HepG2 (cell line): Measurements from ENCODE around the gene HEPN1. TPM values are rescaled to one million over a fixed set of nuclear protein-coding genes. Genes with fewer than 3 reads are reported as not detected.

Source experiments
- ADNP ChIP-seq: sonication (generic); formaldehyde crosslinking; IDR thresholded peaks from 2 replicates; pipeline ENCODE4 v1.4.0; 2020; ENCODE audit warnings: missing genetic modification reagents
- BCL6 ChIP-seq: IDR thresholded peaks from 2 replicates; pipeline ENCODE4 v1.6.1; 2016; ENCODE audit warnings: missing genetic modification reagents, missing compliant biosample characterization
- CHD4 ChIP-seq: fragments of 200-600 bp; sonication (generic); IDR thresholded peaks from 2 replicates; pipeline ENCODE4 v1.7.0; 2017; ENCODE audit warnings: mild to moderate bottlenecking, low read length, borderline replicate concordance
- ERF ChIP-seq: IDR thresholded peaks from 2 replicates; pipeline ENCODE4 v1.6.1; 2018; ENCODE audit warnings: missing biosample characterization, missing genetic modification reagents
- FIP1L1 ChIP-seq: fragments of 200-400 bp; formaldehyde crosslinking; IDR thresholded peaks from 2 replicates; pipeline ENCODE4 v1.6.1; 2018; ENCODE audit warnings: low read depth, mild to moderate bottlenecking, low read length, moderate library complexity, borderline replicate concordance; ENCODE audit not compliant: insufficient read depth
- HHEX ChIP-seq: IDR thresholded peaks from 2 replicates; pipeline ENCODE4 v1.6.1; 2016; ENCODE audit warnings: control low read depth
- HMG20A ChIP-seq: IDR thresholded peaks from 2 replicates; pipeline ENCODE4 v1.6.1; 2016; ENCODE audit warnings: borderline replicate concordance
- KLF13 ChIP-seq: sonication (generic); formaldehyde crosslinking; IDR thresholded peaks from 2 replicates; pipeline ENCODE4 v1.4.0; 2020; ENCODE audit warnings: mild to moderate bottlenecking, missing genetic modification reagents
- MEF2D ChIP-seq: sonication (generic); formaldehyde crosslinking; IDR thresholded peaks from 2 replicates; pipeline ENCODE4 v1.5.1; 2020; ENCODE audit warnings: mild to moderate bottlenecking, missing genetic modification reagents
- REST ChIP-seq, 2 experiments: IDR thresholded peaks; 2 replicates each; pipeline ENCODE4 v1.6.1; 2011 to 2012; ENCODE audit warnings: low read length in 2 of 2, borderline replicate concordance in 1 of 2, low read depth in 1 of 2, mild to moderate bottlenecking in 1 of 2, moderate library complexity in 1 of 2
- RFX1 ChIP-seq: fragments of 450-650 bp; IDR thresholded peaks from 2 replicates; pipeline ENCODE4 v1.6.1; 2017
- RXRB ChIP-seq: IDR thresholded peaks from 2 replicates; pipeline ENCODE4 v1.6.1; 2016; ENCODE audit warnings: borderline replicate concordance, missing genetic modification reagents, missing compliant biosample characterization
- TRIM22 ChIP-seq: fragments of 450-650 bp; IDR thresholded peaks from 2 replicates; pipeline ENCODE4 v1.6.1; 2017
- ZFP1 ChIP-seq: IDR thresholded peaks from 2 replicates; pipeline ENCODE4 v1.6.1; 2016
- ZNF224 ChIP-seq: sonication (generic); formaldehyde crosslinking; IDR thresholded peaks from 2 replicates; pipeline ENCODE4 v1.5.0; 2020; ENCODE audit warnings: mild to moderate bottlenecking, missing genetic modification reagents
- ZNF550 ChIP-seq: sonication (generic); formaldehyde crosslinking; IDR thresholded peaks from 2 replicates; pipeline ENCODE4 v1.4.0; 2020; ENCODE audit warnings: mild to moderate bottlenecking, missing genetic modification reagents, borderline replicate concordance
- ZNF780A ChIP-seq: sonication (generic); formaldehyde crosslinking; IDR thresholded peaks from 2 replicates; pipeline ENCODE4 v1.8.0; 2022; ENCODE audit warnings: mild to moderate bottlenecking, missing genetic modification reagents, moderate library complexity
- ZSCAN9 ChIP-seq: IDR thresholded peaks from 2 replicates; pipeline ENCODE4 v1.6.1; 2016; ENCODE audit warnings: borderline replicate concordance
- polyA plus RNA-seq, 8 experiments: library from polyadenylated mRNA; depleted of rRNA in 3 of 8; stranded (reverse) in 7 of 8; unstranded in 1 of 8; fragments of >200 nt; fragmentation: Illumina TruSeq in 4 of 8; extraction: Trizol in 4 of 8; gene quantifications; 2 replicates each; pipeline versions ENCODE4 v1.2.1 to v1.2.3, GENCODE V29; 2011 to 2016; ENCODE audit warnings: low read depth in 4 of 8, missing spikeins in 1 of 8, mixed read lengths in 1 of 8; ENCODE audit not compliant: insufficient read depth in 1 of 8
- total RNA-seq, 5 experiments: library from RNA; depleted of rRNA; stranded (reverse); fragments of >200 nt; fragmentation: Illumina TruSeq; extraction: Trizol; gene quantifications; 2 replicates each; pipeline ENCODE4 v1.2.3, GENCODE V29; 2016; ENCODE audit warnings: low read depth in 1 of 5
- TF ChIP-seq, protein P1 (sequence below): sonication (generic); formaldehyde crosslinking; IDR thresholded peaks from 2 replicates; pipeline ENCODE4 v1.4.0; 2020; ENCODE audit warnings: missing genetic modification reagents, low read depth, mild to moderate bottlenecking, borderline replicate concordance
- TF ChIP-seq, protein P2 (sequence below): sonication (generic); formaldehyde crosslinking; IDR thresholded peaks from 2 replicates; pipeline ENCODE4 v1.4.0; 2020; ENCODE audit warnings: missing genetic modification reagents
- TF ChIP-seq, protein P3 (sequence below): sonication (generic); formaldehyde crosslinking; conservative IDR thresholded peaks from 2 replicates; pipeline ENCODE4 v1.4.0; 2020; ENCODE audit warnings: mild to moderate bottlenecking, missing genetic modification reagents, moderate library complexity

Gene HEPN1
- total and polyA plus RNA-seq, 2 of the 13 experiments (the other 11 are each of a cell fraction or from before 2014, with no cell fraction given), result not detected

- TF ChIP-seq ZNF224 (CRISPR knock-in tag) (no peak), HMG20A (CRISPR knock-in tag) (peak; percentile 18; the same call in 1 of the 2 replicates), REST (IDR thresholded peaks at IDR 0.05; ENCODE audit: borderline replicate concordance in 1 of 2, low read depth in 1 of 2, low read length in 2 of 2) (no peak), ZNF550 (no peak), CHD4 (no peak), MEF2D (CRISPR knock-in tag) (no peak), ZFP1 (CRISPR knock-in tag) (peak; percentile 66; the same call in 1 of the 2 replicates), RXRB (CRISPR knock-in tag) (0 out of 2 replicates have a peak, but pooled peaks have one; percentile 34), KLF13 (CRISPR knock-in tag) (no peak), BCL6 (peak; percentile 55), ZNF780A (CRISPR knock-in tag) (no peak), ADNP (CRISPR knock-in tag) (no peak), ZSCAN9 (no peak), RFX1 (no peak), TRIM22 (no peak), FIP1L1 (no peak), ERF (CRISPR knock-in tag) (no peak), HHEX (CRISPR knock-in tag) (no peak)
- TF ChIP-seq, protein P1, sequence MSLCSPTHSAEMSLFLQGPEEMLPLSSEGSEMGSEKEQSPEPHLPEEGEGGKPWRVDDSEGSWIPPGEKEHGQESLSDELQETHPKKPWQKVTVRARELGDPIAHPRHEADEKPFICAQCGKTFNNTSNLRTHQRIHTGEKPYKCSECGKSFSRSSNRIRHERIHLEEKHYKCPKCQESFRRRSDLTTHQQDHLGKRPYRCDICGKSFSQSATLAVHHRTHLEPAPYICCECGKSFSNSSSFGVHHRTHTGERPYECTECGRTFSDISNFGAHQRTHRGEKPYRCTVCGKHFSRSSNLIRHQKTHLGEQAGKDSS (CRISPR knock-in tag), result no peak
- TF ChIP-seq, protein P2, sequence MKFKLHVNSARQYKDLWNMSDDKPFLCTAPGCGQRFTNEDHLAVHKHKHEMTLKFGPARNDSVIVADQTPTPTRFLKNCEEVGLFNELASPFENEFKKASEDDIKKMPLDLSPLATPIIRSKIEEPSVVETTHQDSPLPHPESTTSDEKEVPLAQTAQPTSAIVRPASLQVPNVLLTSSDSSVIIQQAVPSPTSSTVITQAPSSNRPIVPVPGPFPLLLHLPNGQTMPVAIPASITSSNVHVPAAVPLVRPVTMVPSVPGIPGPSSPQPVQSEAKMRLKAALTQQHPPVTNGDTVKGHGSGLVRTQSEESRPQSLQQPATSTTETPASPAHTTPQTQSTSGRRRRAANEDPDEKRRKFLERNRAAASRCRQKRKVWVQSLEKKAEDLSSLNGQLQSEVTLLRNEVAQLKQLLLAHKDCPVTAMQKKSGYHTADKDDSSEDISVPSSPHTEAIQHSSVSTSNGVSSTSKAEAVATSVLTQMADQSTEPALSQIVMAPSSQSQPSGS, result no peak
- TF ChIP-seq, protein P3, sequence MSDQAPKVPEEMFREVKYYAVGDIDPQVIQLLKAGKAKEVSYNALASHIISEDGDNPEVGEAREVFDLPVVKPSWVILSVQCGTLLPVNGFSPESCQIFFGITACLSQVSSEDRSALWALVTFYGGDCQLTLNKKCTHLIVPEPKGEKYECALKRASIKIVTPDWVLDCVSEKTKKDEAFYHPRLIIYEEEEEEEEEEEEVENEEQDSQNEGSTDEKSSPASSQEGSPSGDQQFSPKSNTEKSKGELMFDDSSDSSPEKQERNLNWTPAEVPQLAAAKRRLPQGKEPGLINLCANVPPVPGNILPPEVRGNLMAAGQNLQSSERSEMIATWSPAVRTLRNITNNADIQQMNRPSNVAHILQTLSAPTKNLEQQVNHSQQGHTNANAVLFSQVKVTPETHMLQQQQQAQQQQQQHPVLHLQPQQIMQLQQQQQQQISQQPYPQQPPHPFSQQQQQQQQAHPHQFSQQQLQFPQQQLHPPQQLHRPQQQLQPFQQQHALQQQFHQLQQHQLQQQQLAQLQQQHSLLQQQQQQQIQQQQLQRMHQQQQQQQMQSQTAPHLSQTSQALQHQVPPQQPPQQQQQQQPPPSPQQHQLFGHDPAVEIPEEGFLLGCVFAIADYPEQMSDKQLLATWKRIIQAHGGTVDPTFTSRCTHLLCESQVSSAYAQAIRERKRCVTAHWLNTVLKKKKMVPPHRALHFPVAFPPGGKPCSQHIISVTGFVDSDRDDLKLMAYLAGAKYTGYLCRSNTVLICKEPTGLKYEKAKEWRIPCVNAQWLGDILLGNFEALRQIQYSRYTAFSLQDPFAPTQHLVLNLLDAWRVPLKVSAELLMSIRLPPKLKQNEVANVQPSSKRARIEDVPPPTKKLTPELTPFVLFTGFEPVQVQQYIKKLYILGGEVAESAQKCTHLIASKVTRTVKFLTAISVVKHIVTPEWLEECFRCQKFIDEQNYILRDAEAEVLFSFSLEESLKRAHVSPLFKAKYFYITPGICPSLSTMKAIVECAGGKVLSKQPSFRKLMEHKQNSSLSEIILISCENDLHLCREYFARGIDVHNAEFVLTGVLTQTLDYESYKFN (CRISPR knock-in tag), result peak; percentile 88
Observed at GRCh38 chr11:124937336-124937935, 18.4 kb downstream of the HEPN1 start (continued).
